IMR-90 (cell line): ENCODE results near the gene MCF2L.

Experiments
- CTCF ChIP-seq: conservative IDR thresholded peaks from 2 replicates; pipeline ENCODE4 v1.5.1; 2012; ENCODE audit warnings: mild to moderate bottlenecking, low read depth, low read length, improper control_type of control experiment
- POLR2A ChIP-seq: IDR thresholded peaks from 2 replicates; pipeline ENCODE4 v1.6.1; 2012; ENCODE audit warnings: mild to moderate bottlenecking, low read depth, low read length
- SMC3 ChIP-seq: fragments of 150-350 bp; IDR thresholded peaks from 2 replicates; pipeline ENCODE4 v1.6.1; 2016; ENCODE audit warnings: low read depth, mild to moderate bottlenecking, antibody characterized with exemption, low read length, moderate library complexity

GRCh38 chr13:113033054-113033850, 64.2 kb downstream of the MCF2L start:
- TF ChIP-seq POLR2A (no peak), CTCF (no peak), SMC3 (no peak)
